Suppressor macrophage treated with lipopolysaccharide for 1 hour (primary cell): Measurements from ENCODE around the gene TOPORS.

Experiments
- DNase-seq, 3 donors: peaks; one replicate each; pipeline ENCODE4 v3.0.0-alpha.2; 2020 to 2022

TOPORS gene

DNA sequence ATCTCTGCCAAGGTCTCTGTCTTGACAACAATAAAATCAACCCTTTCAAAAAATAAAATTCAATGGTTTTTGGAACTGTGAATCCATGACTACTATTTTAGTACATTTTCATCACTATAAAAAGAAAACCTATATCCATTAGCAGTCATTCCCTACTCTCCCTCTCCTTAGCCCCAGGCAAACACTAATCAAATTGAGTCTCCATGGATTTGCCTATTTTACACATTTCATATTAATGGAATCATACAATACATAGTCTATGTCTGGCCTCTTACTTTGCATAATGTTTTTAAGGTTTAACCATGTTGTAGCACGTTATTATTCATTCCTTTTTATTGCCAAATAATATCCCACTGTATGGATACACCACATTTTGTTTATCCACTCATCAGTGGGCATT, 50.5 kb downstream of the TOPORS start:
- no peak for DNase-seq

GRCh38 chr9:32500768-32501167, 51.6 kb downstream of the TOPORS start:
- DNase-seq: peak in 2 of 3 donors; percentile 43 to 56

GRCh38 chr9:32497921-32498320, 54.5 kb downstream of the TOPORS start:
- no peak for DNase-seq

- no peak for DNase-seq
Measured at GRCh38 chr9:32490601-32491000, 61.8 kb downstream of the TOPORS start.
